HG03558 (cell line): ENCODE results near the gene LTB4R.

Source experiments
- ATAC-seq: cut with Tn5 transposase; IDR thresholded peaks from one replicate; pipeline ENCODE4 v1.9.1; 2021; ENCODE audit warnings: moderate number of reproducible peaks; ENCODE audit not compliant: unreplicated experiment; ENCODE audit errors: extremely low read depth

The LTB4R gene

GRCh38 chr14:24366413-24366720 is 55.1 kb downstream of the LTB4R start:
- ATAC-seq = no peak

GRCh38 chr14:24366721-24367513 is 55.6 kb downstream of the LTB4R start:
- no peak for ATAC-seq
